Liver (tissue), 9 donors: ENCODE measurements around the gene ZNF775. TPM values are rescaled to one million over a fixed set of nuclear protein-coding genes. Genes with fewer than 3 reads are reported as not detected.

Experiments
- DNase-seq: peaks from one replicate; pipeline ENCODE4 v3.0.0-alpha.2; 2017; ENCODE audit warnings: low spot score
- H3K27ac ChIP-seq, 2 donors: one replicate each; pipeline ENCODE4 v1.7.0; 2013; ENCODE audit warnings: inconsistent platforms in 2 of 2, low read length in 2 of 2, control low read depth in 1 of 2, low read depth in 1 of 2, mild to moderate bottlenecking in 1 of 2
- H3K27me3 ChIP-seq, 4 donors: one replicate each; pipeline versions ENCODE4 v1.6.1 to v1.7.0; 2013; ENCODE audit warnings: low read length in 3 of 4, inconsistent platforms in 1 of 4, mild to moderate bottlenecking in 1 of 4, moderate library complexity in 1 of 4; ENCODE audit not compliant: control insufficient read depth in 4 of 4, insufficient read depth in 4 of 4
- H3K36me3 ChIP-seq, 4 donors: one replicate each; pipeline versions ENCODE4 v1.6.1 to v1.7.0; 2013; ENCODE audit warnings: low read length in 3 of 4, mild to moderate bottlenecking in 3 of 4, low read depth in 1 of 4, moderate library complexity in 1 of 4; ENCODE audit not compliant: control insufficient read depth in 4 of 4, insufficient read depth in 3 of 4
- H3K4me1 ChIP-seq, 4 donors: one replicate each; pipeline versions ENCODE4 v1.6.1 to v1.7.0; 2013; ENCODE audit warnings: low read length in 3 of 4, mild to moderate bottlenecking in 3 of 4, moderate library complexity in 1 of 4; ENCODE audit not compliant: control insufficient read depth in 4 of 4, insufficient read depth in 4 of 4
- H3K4me3 ChIP-seq, 3 donors: one replicate each; pipeline versions ENCODE4 v1.6.1 to v1.7.0; 2013; ENCODE audit warnings: low read length in 3 of 3, control low read depth in 1 of 3, low read depth in 1 of 3, mild to moderate bottlenecking in 1 of 3
- H3K9ac ChIP-seq, 2 donors: one replicate each; pipeline ENCODE4 v1.7.0; 2013; ENCODE audit warnings: low read length in 2 of 2, mild to moderate bottlenecking in 2 of 2, moderate library complexity in 2 of 2, control low read depth in 1 of 2, low read depth in 1 of 2
- H3K9me3 ChIP-seq, 4 donors: one replicate each; pipeline versions ENCODE4 v1.6.1 to v1.7.0; 2013; ENCODE audit warnings: low read length in 3 of 4; ENCODE audit not compliant: control insufficient read depth in 4 of 4
- EGR1 ChIP-seq, 2 donors: IDR thresholded peaks; 2 replicates each; pipeline ENCODE4 v1.6.1; 2016 to 2018; ENCODE audit warnings: antibody characterized with exemption in 2 of 2, low read depth in 2 of 2
- FOXA1 ChIP-seq: IDR thresholded peaks from 2 replicates; pipeline ENCODE4 v1.6.1; 2016; ENCODE audit warnings: antibody characterized with exemption
- FOXA2 ChIP-seq: IDR thresholded peaks from 2 replicates; pipeline ENCODE4 v1.6.1; 2016; ENCODE audit warnings: antibody characterized with exemption
- GABPA ChIP-seq, 2 donors: IDR thresholded peaks in 1 of 2; conservative IDR thresholded peaks in 1 of 2; 2 replicates each; pipeline ENCODE4 v1.6.1; 2016; ENCODE audit warnings: antibody characterized with exemption in 2 of 2, mild to moderate bottlenecking in 1 of 2, moderate library complexity in 1 of 2
- HNF4A ChIP-seq, 2 donors: conservative IDR thresholded peaks; 2 replicates each; pipeline ENCODE4 v1.6.1; 2016; ENCODE audit warnings: antibody characterized with exemption in 2 of 2, mild to moderate bottlenecking in 2 of 2
- HNF4G ChIP-seq: IDR thresholded peaks from 2 replicates; pipeline ENCODE4 v1.6.1; 2016; ENCODE audit warnings: antibody characterized with exemption
- JUND ChIP-seq, 2 donors: IDR thresholded peaks; 2 replicates each; pipeline ENCODE4 v1.6.1; 2016; ENCODE audit warnings: antibody characterized with exemption in 2 of 2
- MAX ChIP-seq: IDR thresholded peaks from 2 replicates; pipeline ENCODE4 v1.6.1; 2016; ENCODE audit warnings: antibody characterized with exemption
- NR2F2 ChIP-seq: IDR thresholded peaks from 2 replicates; pipeline ENCODE4 v1.6.1; 2016; ENCODE audit warnings: antibody characterized with exemption
- RAD21 ChIP-seq, 2 donors: IDR thresholded peaks; 2 replicates each; pipeline ENCODE4 v1.6.1; 2016; ENCODE audit warnings: antibody characterized with exemption in 2 of 2, mild to moderate bottlenecking in 2 of 2
- RXRA ChIP-seq, 2 donors: IDR thresholded peaks; 2 replicates each; pipeline ENCODE4 v1.6.1; 2017 to 2018; ENCODE audit warnings: antibody characterized with exemption in 2 of 2, mild to moderate bottlenecking in 1 of 2
- SP1 ChIP-seq: IDR thresholded peaks from 2 replicates; pipeline ENCODE4 v1.6.1; 2018; ENCODE audit warnings: antibody characterized with exemption, mild to moderate bottlenecking
- TAF1 ChIP-seq: conservative IDR thresholded peaks from 2 replicates; pipeline ENCODE4 v1.6.1; 2016; ENCODE audit warnings: antibody characterized with exemption, mild to moderate bottlenecking
- YY1 ChIP-seq: IDR thresholded peaks from 2 replicates; pipeline ENCODE4 v1.6.1; 2016; ENCODE audit warnings: antibody characterized with exemption, mild to moderate bottlenecking
- WGBS: extraction: QIAGEN DNeasy Blood & Tissue Kit; methylation state at CpG from one replicate; pipeline ENCODE4 v1.1.7; 2013; 5-methylcytosine and 5-hydroxymethylcytosine counted together
- polyA plus RNA-seq, 2 donors: library from polyadenylated mRNA; stranded (reverse) in 1 of 2; unstranded in 1 of 2; fragments of 200-250 nt in 1 of 2; fragments of >200 nt in 1 of 2; fragmentation: Nextera tagmentation in 1 of 2; extraction: Ambion mirVana in 1 of 2; gene quantifications; one replicate each; pipeline versions ENCODE4 v1.2.1 to v1.2.3, GENCODE V29; 2013 to 2015
- total RNA-seq, 2 donors: library from RNA; depleted of rRNA; stranded (reverse); fragments of >200 nt; gene quantifications; one replicate each; pipeline ENCODE4 v1.2.3, GENCODE V29; 2014
- TF ChIP-seq, protein P1 (sequence below): IDR thresholded peaks from 2 replicates; pipeline ENCODE4 v1.6.1; 2016; ENCODE audit warnings: antibody characterized with exemption, mild to moderate bottlenecking
- TF ChIP-seq, protein P2 (sequence below): IDR thresholded peaks from 2 replicates; pipeline ENCODE4 v1.6.1; 2016; ENCODE audit warnings: antibody characterized with exemption
- TF ChIP-seq, protein P3 (sequence below): IDR thresholded peaks from 2 replicates; pipeline ENCODE4 v1.6.1; 2016; ENCODE audit warnings: antibody characterized with exemption
- donor health status: healthy.
- donor health status: healthy.
- donor health status: healthy.
- donor health status: healthy.
- donor health status: healthy.

Gene ZNF775
- total and polyA plus RNA-seq, 4 donors: 0.08 to 3.1 (median 0.52) TPM

- TF ChIP-seq FOXA1 (no peak), RAD21 (IDR thresholded peaks at IDR 0.05) (no peak), HNF4G (no peak)
These were observed 37.1 kb upstream of the ZNF775 start (continued) for GRCh38 chr7:150342121-150342408.

DNA sequence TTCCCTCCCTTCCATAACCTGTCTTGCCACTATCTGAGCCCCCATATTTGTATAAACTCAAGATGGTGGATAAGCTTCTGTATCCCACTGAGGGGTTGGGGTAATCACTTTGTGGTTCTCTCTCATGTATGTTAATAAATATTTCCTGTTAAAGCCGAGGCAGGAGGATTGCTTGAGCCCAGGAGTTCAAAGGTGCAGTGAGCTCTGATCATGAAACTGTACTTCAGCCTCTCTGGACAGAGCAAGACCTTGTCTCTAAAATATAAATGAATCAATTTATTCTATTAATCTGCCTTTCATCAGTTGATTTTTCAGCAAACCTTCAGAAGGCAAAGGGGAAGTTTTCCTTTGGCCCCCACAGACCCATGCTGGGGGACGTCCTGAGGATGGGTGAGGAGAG lies 35.9 kb upstream of the ZNF775 start:
- Histone ChIP-seq H3K27ac (peak overlapping the region; percentile 14 to 55), H3K9me3 (no peaks in the 10 kb centered on the region), H3K4me3 (no peak overlapping the region), H3K9ac (no peak overlapping the region), H3K4me1 (peaks cover 10 to 44% (median 40%) of the 10 kb centered on the region in 4 donors), H3K27me3 (no peaks in the 10 kb centered on the region), H3K36me3 (peaks cover 0 to 2% (median 0%) of the 10 kb centered on the region in 4 donors)
- DNase-seq: no peak
- 41% methylated on average over 2 of the region's 2 CpGs for WGBS
- TF ChIP-seq SP1 (peak; percentile 60), HNF4A (conservative IDR thresholded peaks at IDR 0.05) (peak; percentile 91 to 93), FOXA1 (no peak), RXRA (IDR thresholded peaks at IDR 0.05) (peak in 1 of 2 donors; percentile 72), RAD21 (IDR thresholded peaks at IDR 0.05) (peak; percentile 17 to 19), JUND (IDR thresholded peaks at IDR 0.05) (peak in 1 of 2 donors; percentile 17), TAF1 (no peak), NR2F2 (no peak), HNF4G (peak; percentile 54)
- TF ChIP-seq, protein P1, sequence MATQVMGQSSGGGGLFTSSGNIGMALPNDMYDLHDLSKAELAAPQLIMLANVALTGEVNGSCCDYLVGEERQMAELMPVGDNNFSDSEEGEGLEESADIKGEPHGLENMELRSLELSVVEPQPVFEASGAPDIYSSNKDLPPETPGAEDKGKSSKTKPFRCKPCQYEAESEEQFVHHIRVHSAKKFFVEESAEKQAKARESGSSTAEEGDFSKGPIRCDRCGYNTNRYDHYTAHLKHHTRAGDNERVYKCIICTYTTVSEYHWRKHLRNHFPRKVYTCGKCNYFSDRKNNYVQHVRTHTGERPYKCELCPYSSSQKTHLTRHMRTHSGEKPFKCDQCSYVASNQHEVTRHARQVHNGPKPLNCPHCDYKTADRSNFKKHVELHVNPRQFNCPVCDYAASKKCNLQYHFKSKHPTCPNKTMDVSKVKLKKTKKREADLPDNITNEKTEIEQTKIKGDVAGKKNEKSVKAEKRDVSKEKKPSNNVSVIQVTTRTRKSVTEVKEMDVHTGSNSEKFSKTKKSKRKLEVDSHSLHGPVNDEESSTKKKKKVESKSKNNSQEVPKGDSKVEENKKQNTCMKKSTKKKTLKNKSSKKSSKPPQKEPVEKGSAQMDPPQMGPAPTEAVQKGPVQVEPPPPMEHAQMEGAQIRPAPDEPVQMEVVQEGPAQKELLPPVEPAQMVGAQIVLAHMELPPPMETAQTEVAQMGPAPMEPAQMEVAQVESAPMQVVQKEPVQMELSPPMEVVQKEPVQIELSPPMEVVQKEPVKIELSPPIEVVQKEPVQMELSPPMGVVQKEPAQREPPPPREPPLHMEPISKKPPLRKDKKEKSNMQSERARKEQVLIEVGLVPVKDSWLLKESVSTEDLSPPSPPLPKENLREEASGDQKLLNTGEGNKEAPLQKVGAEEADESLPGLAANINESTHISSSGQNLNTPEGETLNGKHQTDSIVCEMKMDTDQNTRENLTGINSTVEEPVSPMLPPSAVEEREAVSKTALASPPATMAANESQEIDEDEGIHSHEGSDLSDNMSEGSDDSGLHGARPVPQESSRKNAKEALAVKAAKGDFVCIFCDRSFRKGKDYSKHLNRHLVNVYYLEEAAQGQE: peak; percentile 26
- TF ChIP-seq, protein P2, sequence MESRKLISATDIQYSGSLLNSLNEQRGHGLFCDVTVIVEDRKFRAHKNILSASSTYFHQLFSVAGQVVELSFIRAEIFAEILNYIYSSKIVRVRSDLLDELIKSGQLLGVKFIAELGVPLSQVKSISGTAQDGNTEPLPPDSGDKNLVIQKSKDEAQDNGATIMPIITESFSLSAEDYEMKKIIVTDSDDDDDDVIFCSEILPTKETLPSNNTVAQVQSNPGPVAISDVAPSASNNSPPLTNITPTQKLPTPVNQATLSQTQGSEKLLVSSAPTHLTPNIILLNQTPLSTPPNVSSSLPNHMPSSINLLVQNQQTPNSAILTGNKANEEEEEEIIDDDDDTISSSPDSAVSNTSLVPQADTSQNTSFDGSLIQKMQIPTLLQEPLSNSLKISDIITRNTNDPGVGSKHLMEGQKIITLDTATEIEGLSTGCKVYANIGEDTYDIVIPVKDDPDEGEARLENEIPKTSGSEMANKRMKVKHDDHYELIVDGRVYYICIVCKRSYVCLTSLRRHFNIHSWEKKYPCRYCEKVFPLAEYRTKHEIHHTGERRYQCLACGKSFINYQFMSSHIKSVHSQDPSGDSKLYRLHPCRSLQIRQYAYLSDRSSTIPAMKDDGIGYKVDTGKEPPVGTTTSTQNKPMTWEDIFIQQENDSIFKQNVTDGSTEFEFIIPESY: no peak

- Histone ChIP-seq H3K9ac (no peak overlapping the region), H3K4me1 (peaks cover 4 to 33% (median 29%) of the 10 kb centered on the region in 4 donors), H3K9me3 (no peaks in the 10 kb centered on the region), H3K27me3 (no peaks in the 10 kb centered on the region), H3K27ac (no peak overlapping the region), H3K36me3 (peaks cover 0 to 2% (median 0%) of the 10 kb centered on the region in 4 donors), H3K4me3 (no peak overlapping the region)
- DNase-seq: no peak
- TF ChIP-seq RAD21 (IDR thresholded peaks at IDR 0.05): no peak
- TF ChIP-seq GABPA (IDR thresholded peaks at IDR 0.05 in 1 of 2, conservative IDR thresholded peaks at IDR 0.05 in 1 of 2): no peak
- no peak for TF ChIP-seq HNF4A (conservative IDR thresholded peaks at IDR 0.05)
- TF ChIP-seq, protein P3, sequence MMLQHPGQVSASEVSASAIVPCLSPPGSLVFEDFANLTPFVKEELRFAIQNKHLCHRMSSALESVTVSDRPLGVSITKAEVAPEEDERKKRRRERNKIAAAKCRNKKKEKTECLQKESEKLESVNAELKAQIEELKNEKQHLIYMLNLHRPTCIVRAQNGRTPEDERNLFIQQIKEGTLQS: no peak
- no peak for TF ChIP-seq EGR1 (IDR thresholded peaks at IDR 0.05; ENCODE audit: low read depth in 2 of 2)
- no peak for TF ChIP-seq RXRA (IDR thresholded peaks at IDR 0.05)
- no peak for TF ChIP-seq YY1
- no peak for TF ChIP-seq SP1
- TF ChIP-seq, protein P2: no peak
- TF ChIP-seq MAX: no peak
- TF ChIP-seq, protein P1: no peak
- no peak for TF ChIP-seq FOXA2
These were observed 34.8 kb upstream of the ZNF775 start for GRCh38 chr7:150344299-150344698.
